ENCODE data around the gene RSRC1. TPM values are rescaled to one million over a fixed set of nuclear protein-coding genes. Genes with fewer than 3 reads are reported as not detected.
A peak's percentile ranks its signal among the peaks of the same experiment; 100 is the strongest.

RSRC1 gene
- polyA plus RNA-seq, 1 donor (not counting 4 experiments of a cell fraction or from before 2014, with no cell fraction given): 11.1 TPM

DNA sequence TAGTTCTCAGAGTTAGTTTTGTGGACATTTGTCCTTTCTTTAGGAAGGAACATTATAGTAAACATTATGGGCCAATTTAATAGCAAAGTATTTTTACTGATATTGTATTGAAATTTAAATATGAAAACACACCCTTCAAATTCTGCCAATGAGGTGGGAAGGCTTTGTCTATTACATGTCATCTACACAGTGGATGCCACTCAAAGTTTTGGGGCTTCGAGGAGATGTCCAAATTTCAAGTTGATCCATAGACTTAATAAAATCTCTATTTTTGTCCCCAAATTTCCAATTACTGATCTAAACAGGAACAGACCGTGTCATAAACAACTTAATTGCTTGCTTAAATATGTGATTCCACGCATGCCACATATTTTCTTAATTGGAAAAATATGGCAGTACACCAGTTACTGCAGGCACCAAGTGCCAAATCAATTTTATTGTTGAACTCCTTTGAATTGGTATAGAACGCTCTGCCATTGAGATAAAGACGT, 5.4 kb upstream of the RSRC1 start:
- H2AFZ ChIP-seq (ENCODE audit: control insufficient read depth, low read length): no peak overlapping the region
- FAIRE-seq: no peak
- H4K20me1 ChIP-seq (ENCODE audit: control insufficient read depth, extremely low read depth, insufficient read depth, low read length): no peaks in the 10 kb centered on the region
- H3K27ac ChIP-seq (ENCODE audit: control insufficient read depth, insufficient read depth, low read length): no peak overlapping the region
- peaks cover 93% of the 10 kb centered on the region for H3K27me3 ChIP-seq (ENCODE audit: control insufficient read depth, extremely low read depth, insufficient read depth, low read length)
- dilution Hi-C loops (cut with MboI; ENCODE audit: extremely low pct_ligation_motif_present, low sequenced_read_pairs): no loop called here
- no peak overlapping the region for H3K9ac ChIP-seq (ENCODE audit: control insufficient read depth, extremely low read depth, insufficient read depth, low read length)
- H3K4me1 ChIP-seq (ENCODE audit: control insufficient read depth, extremely low read depth, insufficient read depth, low read length): peaks cover 8% of the 10 kb centered on the region
- no peaks in the 10 kb centered on the region for H3K9me1 ChIP-seq (ENCODE audit: control insufficient read depth, extremely low read depth, insufficient read depth, low read length)
- H3K9me3 ChIP-seq (ENCODE audit: control insufficient read depth, low read depth, low read length): no peaks in the 10 kb centered on the region
- H3K4me2 ChIP-seq (ENCODE audit: control insufficient read depth, extremely low read depth, insufficient read depth, low read depth, low read length): peak overlapping the region; percentile 74
- no peaks in the 10 kb centered on the region for H3K79me2 ChIP-seq (ENCODE audit: control insufficient read depth, insufficient read depth, low read length)
- TF ChIP-seq EZH2 (IDR thresholded peaks at IDR 0.05; ENCODE audit: low read length): no peak
- TF ChIP-seq, protein P1, sequence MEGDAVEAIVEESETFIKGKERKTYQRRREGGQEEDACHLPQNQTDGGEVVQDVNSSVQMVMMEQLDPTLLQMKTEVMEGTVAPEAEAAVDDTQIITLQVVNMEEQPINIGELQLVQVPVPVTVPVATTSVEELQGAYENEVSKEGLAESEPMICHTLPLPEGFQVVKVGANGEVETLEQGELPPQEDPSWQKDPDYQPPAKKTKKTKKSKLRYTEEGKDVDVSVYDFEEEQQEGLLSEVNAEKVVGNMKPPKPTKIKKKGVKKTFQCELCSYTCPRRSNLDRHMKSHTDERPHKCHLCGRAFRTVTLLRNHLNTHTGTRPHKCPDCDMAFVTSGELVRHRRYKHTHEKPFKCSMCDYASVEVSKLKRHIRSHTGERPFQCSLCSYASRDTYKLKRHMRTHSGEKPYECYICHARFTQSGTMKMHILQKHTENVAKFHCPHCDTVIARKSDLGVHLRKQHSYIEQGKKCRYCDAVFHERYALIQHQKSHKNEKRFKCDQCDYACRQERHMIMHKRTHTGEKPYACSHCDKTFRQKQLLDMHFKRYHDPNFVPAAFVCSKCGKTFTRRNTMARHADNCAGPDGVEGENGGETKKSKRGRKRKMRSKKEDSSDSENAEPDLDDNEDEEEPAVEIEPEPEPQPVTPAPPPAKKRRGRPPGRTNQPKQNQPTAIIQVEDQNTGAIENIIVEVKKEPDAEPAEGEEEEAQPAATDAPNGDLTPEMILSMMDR (optimal IDR thresholded peaks at IDR 0.05 in 1 of 3, IDR thresholded peaks at IDR 0.05 in 1 of 3, conservative IDR thresholded peaks at IDR 0.05 in 1 of 3; ENCODE audit: extremely low read depth in 1 of 3, insufficient read depth in 2 of 3, low read length in 3 of 3): no peak
- H3K4me3 ChIP-seq (ENCODE audit: control insufficient read depth in 2 of 3, extremely low read depth in 1 of 3, insufficient read depth in 2 of 3, low read depth in 1 of 3, low read length in 3 of 3): peak overlapping the region in 1 of 3 experiments; percentile 7
- no peaks in the 10 kb centered on the region for H3K36me3 ChIP-seq (ENCODE audit: control insufficient read depth in 2 of 2, extremely low read depth in 1 of 2, insufficient read depth in 2 of 2, low read length in 2 of 2)
- no peak for DNase-seq (ENCODE audit: low read depth, low spot score)

DNA sequence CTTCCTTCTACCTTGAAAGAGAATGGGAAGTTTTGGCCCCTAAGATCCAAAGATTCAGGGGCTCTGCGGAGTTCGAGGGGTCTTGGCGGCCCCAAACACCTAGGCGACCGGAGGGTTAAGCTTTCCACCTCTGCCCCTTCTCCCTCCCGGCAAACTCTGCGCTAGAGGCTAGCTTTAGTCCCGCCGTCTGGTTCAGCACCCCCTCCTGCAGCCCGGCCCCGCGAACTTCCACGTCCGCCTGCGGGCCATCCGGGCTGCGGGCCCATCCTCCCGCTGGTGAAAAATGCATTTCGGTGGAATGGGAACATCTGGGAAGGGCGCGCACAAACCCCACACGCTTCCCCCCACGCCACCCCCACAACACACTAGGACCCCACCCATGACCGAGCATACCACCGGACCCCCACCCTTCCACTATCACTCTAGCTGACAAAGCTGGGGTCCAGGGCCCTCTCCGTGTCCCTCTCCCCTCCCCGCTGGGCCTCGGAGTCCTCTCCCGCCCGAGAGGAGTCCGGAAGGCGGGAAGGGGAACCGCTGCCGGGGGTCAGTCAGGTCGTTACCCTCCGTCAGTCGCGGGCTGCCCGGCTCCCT, 4.7 kb upstream of the RSRC1 start:
- Histone ChIP-seq H3K79me2 (ENCODE audit: control insufficient read depth, insufficient read depth, low read length) (no peaks in the 10 kb centered on the region), H2AFZ (ENCODE audit: control insufficient read depth, low read length) (peak overlapping the region; percentile 30)

More for the DNA sequence above, 4.7 kb upstream of the RSRC1 start:
- TF ChIP-seq EZH2 (IDR thresholded peaks at IDR 0.05; ENCODE audit: low read length): peak; percentile 48
- TF ChIP-seq, protein P1 (optimal IDR thresholded peaks at IDR 0.05 in 1 of 3, IDR thresholded peaks at IDR 0.05 in 1 of 3, conservative IDR thresholded peaks at IDR 0.05 in 1 of 3; ENCODE audit: extremely low read depth in 1 of 3, insufficient read depth in 2 of 3, low read length in 3 of 3): no peak
- no peaks in the 10 kb centered on the region for H3K9me3 ChIP-seq (ENCODE audit: control insufficient read depth, low read depth, low read length)
- no peaks in the 10 kb centered on the region for H3K9me1 ChIP-seq (ENCODE audit: control insufficient read depth, extremely low read depth, insufficient read depth, low read length)
- peak overlapping the region; percentile 81 for H3K4me2 ChIP-seq (ENCODE audit: control insufficient read depth, extremely low read depth, insufficient read depth, low read depth, low read length)
- FAIRE-seq (no peak), DNase-seq (ENCODE audit: low read depth, low spot score) (no peak)
- H3K27ac ChIP-seq (ENCODE audit: control insufficient read depth, insufficient read depth, low read length): no peak overlapping the region
- H3K9ac ChIP-seq (ENCODE audit: control insufficient read depth, extremely low read depth, insufficient read depth, low read length): no peak overlapping the region
- H4K20me1 ChIP-seq (ENCODE audit: control insufficient read depth, extremely low read depth, insufficient read depth, low read length): no peaks in the 10 kb centered on the region
- peaks cover 87% of the 10 kb centered on the region for H3K27me3 ChIP-seq (ENCODE audit: control insufficient read depth, extremely low read depth, insufficient read depth, low read length)
- H3K4me1 ChIP-seq (ENCODE audit: control insufficient read depth, extremely low read depth, insufficient read depth, low read length): peaks cover 10% of the 10 kb centered on the region
- H3K4me3 ChIP-seq (ENCODE audit: control insufficient read depth in 2 of 3, extremely low read depth in 1 of 3, insufficient read depth in 2 of 3, low read depth in 1 of 3, low read length in 3 of 3): peak overlapping the region; percentile 45 to 72 (median 65)
- dilution Hi-C loops (cut with MboI; ENCODE audit: extremely low pct_ligation_motif_present, low sequenced_read_pairs): no loop called here
- H3K36me3 ChIP-seq (ENCODE audit: control insufficient read depth in 2 of 2, extremely low read depth in 1 of 2, insufficient read depth in 2 of 2, low read length in 2 of 2): no peaks in the 10 kb centered on the region

Measured in keratinocyte (primary cell).